Suppressor macrophage treated with lipopolysaccharide for 1 hour (primary cell): ENCODE data around the gene PLXNB1.
"Not testable (repeated sequence)": the region's sequence is repeated elsewhere in the genome, so short reads cannot be mapped to it uniquely, and the experiment has no call there.

Source experiments
- DNase-seq, 3 donors: peaks; one replicate each; pipeline ENCODE4 v3.0.0-alpha.2; 2020 to 2022

Gene PLXNB1

DNA sequence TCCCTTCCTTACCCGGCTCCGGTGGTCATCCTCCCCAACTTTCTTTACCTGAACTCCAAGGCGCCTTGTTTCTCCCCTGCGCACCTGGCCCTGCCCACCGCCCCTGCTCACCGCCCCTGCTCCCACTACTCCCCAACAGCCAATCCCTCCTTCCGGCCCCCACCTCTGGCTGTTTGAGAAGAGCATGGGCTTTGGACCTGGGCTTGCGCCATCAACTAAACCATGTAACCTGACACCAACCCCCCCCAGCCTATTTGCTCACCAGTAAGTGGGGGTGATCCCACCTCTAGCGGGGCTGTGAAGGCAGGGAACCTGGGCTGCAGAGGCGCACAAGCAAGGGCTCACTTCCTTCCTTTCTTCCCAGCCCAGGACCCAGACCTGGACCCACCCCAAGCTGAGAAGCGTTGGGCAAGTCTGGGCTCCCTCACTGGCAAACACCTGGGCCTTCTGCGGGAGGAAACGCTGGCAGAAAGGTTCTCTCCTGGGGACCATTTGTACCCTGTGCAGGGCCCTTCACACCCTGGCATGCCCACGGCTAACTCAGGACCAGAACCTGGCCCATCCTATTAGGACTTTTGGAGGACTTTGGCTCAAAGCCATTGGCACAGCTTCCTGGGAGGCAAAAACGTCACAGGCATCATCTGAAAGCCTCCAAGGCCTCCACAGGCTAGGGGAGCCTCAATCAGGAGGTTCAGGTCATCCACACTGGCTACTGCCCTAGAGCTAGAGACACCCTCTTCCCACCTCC lies at the start of gene PLXNB1:
Gene PLXNB1 (minus strand): TSS at position 127 of the 748 bp plus-strand sequence. CDS start 5,475 bp downstream, outside the sequence.
- DNase-seq, result no peak

DNA sequence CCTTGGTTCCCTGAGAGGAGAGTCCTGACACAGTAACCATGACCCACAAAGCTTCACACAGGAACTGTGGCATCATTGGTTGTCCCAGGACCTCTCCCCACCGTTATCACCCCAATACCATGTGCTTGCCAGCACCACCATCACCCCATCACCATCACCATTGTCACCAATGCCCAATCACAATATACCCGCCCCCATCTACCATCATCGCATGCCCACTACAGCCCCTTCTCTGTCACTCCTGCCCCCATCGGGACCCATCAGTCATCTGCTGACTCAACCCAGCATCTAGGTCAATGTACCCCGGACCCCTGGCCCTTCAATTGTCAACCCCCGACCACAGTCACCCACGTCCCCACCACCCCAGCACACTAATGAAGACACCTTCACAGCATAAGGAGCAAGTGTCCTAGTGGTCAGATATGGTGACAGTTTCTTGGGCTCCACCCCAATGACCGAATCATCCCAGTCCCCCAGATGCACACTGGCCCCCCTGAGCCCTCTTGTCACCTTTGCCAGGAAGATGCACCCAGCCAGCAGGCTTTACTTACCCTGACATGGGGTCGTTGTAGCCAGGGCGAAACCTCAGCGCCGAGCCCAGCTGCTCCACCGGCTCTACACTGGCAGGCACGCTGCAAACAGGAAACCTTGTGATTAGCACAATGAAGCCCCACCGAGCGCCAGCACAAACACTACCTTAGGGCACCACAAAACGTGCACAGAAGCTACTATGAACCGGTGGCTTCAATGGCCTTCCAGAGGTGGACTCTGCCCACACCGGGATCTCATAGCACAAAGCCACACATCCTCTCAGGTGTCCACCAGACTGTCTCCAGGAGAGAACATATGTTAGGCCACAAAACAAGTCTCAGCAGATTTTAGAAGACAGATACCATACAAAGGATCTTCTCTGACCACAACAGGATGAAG lies 49.0 kb upstream of the PLXNB1 start:
- DNase-seq, result no peak

DNA sequence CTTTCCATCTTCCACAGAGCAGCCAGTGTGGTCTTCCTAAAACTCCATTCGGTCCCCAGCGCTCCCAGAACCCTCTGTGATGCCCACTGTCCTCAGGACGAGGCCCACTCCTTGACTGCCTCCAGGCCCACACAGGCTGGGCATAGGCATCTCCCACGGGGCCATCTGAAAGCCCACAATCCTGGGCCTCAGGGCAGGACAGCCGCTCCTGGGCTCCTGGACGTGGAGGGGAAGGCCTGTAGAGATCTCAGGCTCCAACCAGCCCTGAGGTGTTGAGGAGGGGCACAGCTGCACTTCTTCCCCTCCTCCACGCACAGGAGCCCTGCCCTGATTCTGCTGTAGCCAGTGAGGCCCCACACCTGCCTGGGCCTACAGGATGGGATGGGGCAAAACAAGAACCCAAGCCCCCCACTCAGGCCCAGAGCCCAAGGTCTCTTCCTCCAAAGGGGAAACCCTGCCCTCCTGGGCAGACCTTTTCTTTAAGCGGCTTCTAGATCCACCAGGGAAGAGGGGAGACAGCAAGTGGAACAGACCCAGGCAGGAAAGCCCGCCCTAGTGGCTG lies 48.2 kb upstream of the PLXNB1 start:
- no peak for DNase-seq

DNA sequence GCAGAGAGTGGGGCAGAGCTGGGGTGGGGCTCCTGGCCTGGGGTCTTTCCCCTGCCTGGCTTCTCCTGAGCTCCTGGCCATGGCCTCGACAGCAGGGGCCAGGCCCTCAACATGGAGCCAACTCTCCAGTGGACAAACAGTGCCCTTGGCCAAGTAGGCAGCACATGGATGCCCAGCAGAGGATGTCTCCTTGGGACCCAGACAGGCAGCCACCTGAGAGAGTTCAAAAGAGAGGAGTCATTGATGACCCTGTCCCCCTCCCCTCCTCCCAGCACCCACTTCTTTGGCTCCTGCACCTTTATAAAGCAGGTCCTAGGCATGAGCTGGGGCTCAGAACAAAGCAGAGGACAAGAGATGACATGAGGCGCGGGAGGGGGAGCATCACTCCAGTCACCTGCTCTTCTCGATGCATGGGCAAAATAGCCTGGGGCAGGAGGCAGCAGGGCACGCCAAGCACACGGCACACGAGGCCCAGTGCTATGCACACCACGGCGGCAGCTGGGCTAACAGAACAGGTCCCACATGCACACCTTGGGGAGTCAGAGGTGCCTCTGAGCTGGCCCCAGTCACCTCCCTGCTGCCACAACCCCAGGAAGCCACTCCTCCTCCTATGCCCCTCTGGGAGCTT lies 46.7 kb upstream of the PLXNB1 start:
- DNase-seq, result no peak

GRCh38 chr3:48475188-48475587 lies 45.3 kb upstream of the PLXNB1 start:
- no peak for DNase-seq

DNA sequence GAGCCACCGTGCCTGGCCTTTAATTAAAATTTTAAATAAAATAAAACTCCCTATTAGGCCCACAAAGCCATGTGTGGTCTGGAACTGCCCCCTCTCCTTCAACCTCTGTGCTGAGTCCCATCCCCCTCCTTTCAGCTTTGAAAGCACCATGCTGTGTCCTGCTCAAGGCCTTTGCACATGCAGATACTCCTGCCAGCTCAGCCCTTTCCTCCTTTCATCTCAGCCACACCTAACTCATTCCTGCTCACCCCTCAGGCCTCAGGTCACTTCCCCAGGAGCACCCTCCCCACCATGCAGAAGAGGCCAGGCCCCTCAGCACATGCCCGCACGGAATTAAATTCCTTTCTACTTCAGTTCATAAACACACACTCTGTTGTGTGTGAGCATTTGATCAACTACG lies 44.7 kb upstream of the PLXNB1 start:
- DNase-seq, result no peak

- not testable (repeated sequence) for DNase-seq
Observed at GRCh38 chr3:48474031-48474430, 44.1 kb upstream of the PLXNB1 start.

- DNase-seq, result no peak
Observed at GRCh38 chr3:48473617-48473952, 43.7 kb upstream of the PLXNB1 start.

- peak; percentile 98 to 100 (median 99) for DNase-seq
Observed at GRCh38 chr3:48472923-48473616, 43.2 kb upstream of the PLXNB1 start.

GRCh38 chr3:48472673-48472922 lies 42.7 kb upstream of the PLXNB1 start:
- peak in 2 of 3 donors; percentile 42 to 51 for DNase-seq

GRCh38 chr3:48470286-48470685 lies 40.4 kb upstream of the PLXNB1 start:
- no peak for DNase-seq

DNA sequence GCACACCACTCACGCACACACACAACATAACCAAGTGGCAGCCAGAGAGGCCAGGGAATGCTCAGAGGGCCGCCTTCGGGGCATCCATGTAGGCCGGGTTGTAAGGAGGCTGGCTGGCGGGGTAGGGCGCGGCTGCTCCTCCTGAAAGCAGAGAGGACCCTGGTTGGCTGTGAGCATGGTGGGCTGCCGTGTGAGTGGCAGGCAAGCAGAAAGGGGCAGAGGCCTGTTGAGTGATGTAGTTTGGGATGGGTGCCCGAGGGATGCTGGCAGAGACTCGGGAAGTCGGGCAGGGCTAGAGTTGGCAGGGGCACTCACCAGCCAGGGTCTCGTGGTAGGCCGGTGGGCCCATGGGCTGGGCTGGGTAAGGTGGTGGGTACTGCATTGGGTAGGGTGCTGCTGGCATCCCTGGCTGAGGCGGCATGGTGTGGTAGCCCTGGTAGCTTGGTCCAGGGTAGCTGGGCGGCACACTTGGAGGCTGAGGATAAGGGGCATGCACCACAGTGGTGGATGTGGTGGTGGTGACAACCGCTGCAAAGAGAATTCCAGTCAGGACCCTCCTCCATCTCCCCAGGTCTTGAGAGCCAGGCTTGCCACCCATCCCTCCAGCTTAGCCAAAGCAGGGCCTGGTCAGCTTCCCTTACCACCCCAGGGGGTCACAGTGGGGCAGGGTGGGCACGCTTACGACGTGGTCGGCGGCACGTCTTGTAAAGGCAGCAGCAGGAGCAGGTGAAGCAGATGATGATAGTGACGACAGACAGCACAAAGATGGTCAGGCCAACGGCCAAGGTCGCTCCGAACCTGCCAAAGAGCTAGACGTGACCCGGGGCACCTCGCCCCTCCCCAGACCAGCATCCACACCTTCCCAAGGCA lies 39.4 kb upstream of the PLXNB1 start:
- no peak for DNase-seq

DNA sequence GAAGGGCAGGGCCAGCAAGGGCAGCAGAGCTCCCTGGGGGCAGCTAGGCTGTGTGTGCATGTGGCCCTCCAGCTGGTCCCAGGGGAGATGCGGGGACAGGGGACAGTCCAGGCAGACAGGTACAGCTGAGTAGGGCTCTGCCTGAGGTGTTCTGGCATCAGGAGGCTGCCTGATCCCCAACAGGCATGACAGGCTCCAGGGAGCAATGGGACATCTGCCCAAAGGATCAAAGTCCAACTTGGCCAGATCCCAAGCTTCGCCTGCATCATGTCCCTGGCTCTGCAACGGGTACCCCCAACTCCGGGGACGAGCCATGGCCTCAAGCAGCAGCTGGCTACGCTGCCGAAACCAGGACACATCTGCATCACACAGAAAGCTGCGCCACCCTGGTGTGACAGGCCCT lies 38.4 kb upstream of the PLXNB1 start:
- DNase-seq, result no peak

- DNase-seq, result no peak
Observed at GRCh38 chr3:48467473-48468267, 37.8 kb upstream of the PLXNB1 start.

DNA sequence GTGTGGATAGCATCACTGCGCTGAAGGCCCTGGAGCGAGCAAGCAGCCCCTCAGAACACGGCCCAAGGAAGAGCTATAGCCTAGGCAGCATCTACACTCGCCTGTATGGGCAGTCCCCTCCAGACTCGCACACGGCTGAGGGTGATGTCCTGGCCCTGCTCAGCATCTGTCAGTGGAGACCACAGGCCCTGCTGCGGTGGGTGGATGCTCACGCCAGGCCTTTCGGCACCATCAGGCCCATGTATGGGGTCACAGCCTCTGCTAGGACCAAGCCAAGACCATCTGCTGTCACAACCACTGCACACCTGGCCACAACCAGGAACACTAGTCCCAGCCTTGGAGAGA lies 37.2 kb upstream of the PLXNB1 start:
- DNase-seq, result no peak

DNA sequence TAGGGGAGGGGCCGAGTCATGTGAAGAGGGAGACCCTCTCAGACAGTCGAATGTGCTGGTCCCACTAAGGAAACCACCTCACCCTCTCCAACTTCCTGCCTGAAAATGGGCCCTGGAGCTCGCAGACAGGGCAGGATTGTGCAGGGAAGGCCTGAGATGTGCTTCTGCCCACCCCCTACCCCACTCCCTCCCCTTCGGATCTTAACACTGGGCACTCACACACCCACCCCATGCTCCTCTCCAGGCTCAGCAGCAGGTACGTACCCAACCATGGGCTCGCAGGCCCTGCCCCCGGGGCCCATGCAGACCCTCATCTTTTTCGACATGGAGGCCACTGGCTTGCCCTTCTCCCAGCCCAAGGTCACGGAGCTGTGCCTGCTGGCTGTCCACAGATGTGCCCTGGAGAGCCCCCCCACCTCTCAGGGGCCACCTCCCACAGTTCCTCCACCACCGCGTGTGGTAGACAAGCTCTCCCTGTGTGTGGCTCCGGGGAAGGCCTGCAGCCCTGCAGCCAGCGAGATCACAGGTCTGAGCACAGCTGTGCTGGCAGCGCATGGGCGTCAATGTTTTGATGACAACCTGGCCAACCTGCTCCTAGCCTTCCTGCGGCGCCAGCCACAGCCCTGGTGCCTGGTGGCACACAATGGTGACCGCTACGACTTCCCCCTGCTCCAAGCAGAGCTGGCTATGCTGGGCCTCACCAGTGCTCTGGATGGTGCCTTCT lies 36.7 kb upstream of the PLXNB1 start:
- peak in 1 of 3 donors; percentile 31 for DNase-seq

- DNase-seq, result peak; percentile 98 to 99 (median 98)
Observed at GRCh38 chr3:48465531-48466378, 35.9 kb upstream of the PLXNB1 start.

DNA sequence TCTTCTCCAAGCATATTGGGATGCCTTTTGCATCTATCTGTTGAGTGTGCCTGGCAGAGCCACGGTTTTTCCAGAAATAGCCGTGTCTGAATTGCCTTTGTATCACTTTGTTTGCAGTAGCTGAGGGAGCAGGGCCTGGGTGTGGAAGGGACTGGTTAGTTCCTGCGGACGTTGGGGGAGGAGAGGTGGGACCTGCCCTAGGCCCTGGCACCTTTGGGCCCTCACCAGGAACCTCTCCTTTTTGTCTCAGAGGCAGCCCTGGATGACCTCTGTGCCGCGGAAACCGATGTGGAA lies 35.3 kb upstream of the PLXNB1 start:
- no peak for DNase-seq

- no peak for DNase-seq
Observed at GRCh38 chr3:48464713-48465221, 34.9 kb upstream of the PLXNB1 start.
